Glutamatergic neuron (in vitro differentiated cells): ENCODE data around the gene REPS2. TPM values are rescaled to one million over a fixed set of nuclear protein-coding genes. Genes with fewer than 3 reads are reported as not detected.

Experiments used
- DNase-seq: peaks from one replicate; pipeline ENCODE4 v3.0.0; 2022
- H3K27ac Mint-ChIP-seq: one replicate; pipeline ENCODE4 v1.8.0; 2020; ENCODE audit warnings: mild to moderate bottlenecking, mixed read lengths, inconsistent platforms; ENCODE audit not compliant: unreplicated experiment
- H3K27me3 Mint-ChIP-seq: one replicate; pipeline ENCODE4 v1.8.0; 2020; ENCODE audit warnings: mild to moderate bottlenecking, moderate library complexity, mixed read lengths, inconsistent platforms; ENCODE audit not compliant: unreplicated experiment
- H3K36me3 Mint-ChIP-seq: one replicate; pipeline ENCODE4 v1.8.0; 2020; ENCODE audit warnings: mild to moderate bottlenecking, mixed read lengths, inconsistent platforms; ENCODE audit not compliant: unreplicated experiment
- H3K4me1 Mint-ChIP-seq: one replicate; pipeline ENCODE4 v1.8.0; 2020; ENCODE audit warnings: mild to moderate bottlenecking, low read depth, mixed read lengths, inconsistent platforms; ENCODE audit not compliant: unreplicated experiment
- H3K4me3 Mint-ChIP-seq: one replicate; pipeline ENCODE4 v1.8.0; 2020; ENCODE audit warnings: mild to moderate bottlenecking, mixed read lengths, inconsistent platforms; ENCODE audit not compliant: unreplicated experiment
- H3K9me3 Mint-ChIP-seq: one replicate; pipeline ENCODE4 v1.8.0; 2020; ENCODE audit warnings: mild to moderate bottlenecking, moderate library complexity, mixed read lengths, inconsistent platforms; ENCODE audit not compliant: unreplicated experiment
- long read RNA-seq: library from polyadenylated mRNA; unstranded; transcript quantifications from one replicate; pipeline ENCODE4 v2.0.0, GENCODE V29; 2020; ENCODE audit not compliant: unreplicated experiment
- total RNA-seq: library from RNA; stranded (reverse); fragmentation: NEBNext Ultra II Directional; extraction: Animal tissue kit (Norgen Biotek cat#: 25700); gene quantifications from one replicate; pipeline ENCODE4 v1.2.1, GENCODE V29; 2021; ENCODE audit not compliant: unreplicated experiment
- TF ChIP-seq, protein P1 (sequence below): fragments of 200-600 bp; sonication (generic); IDR thresholded peaks from one replicate; pipeline ENCODE4 v1.5.0; 2021; ENCODE audit not compliant: partially characterized antibody, unreplicated experiment

The REPS2 gene
- total RNA-seq, result 3.1 TPM
- long read RNA-seq, result 0 reads

- H3K4me3 Mint-ChIP-seq, result peak within 1 kb of the TSS; percentile 92
- TF ChIP-seq, protein P1, sequence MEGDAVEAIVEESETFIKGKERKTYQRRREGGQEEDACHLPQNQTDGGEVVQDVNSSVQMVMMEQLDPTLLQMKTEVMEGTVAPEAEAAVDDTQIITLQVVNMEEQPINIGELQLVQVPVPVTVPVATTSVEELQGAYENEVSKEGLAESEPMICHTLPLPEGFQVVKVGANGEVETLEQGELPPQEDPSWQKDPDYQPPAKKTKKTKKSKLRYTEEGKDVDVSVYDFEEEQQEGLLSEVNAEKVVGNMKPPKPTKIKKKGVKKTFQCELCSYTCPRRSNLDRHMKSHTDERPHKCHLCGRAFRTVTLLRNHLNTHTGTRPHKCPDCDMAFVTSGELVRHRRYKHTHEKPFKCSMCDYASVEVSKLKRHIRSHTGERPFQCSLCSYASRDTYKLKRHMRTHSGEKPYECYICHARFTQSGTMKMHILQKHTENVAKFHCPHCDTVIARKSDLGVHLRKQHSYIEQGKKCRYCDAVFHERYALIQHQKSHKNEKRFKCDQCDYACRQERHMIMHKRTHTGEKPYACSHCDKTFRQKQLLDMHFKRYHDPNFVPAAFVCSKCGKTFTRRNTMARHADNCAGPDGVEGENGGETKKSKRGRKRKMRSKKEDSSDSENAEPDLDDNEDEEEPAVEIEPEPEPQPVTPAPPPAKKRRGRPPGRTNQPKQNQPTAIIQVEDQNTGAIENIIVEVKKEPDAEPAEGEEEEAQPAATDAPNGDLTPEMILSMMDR, result no peak
- peak; percentile 79 for DNase-seq
- no peaks in the 10 kb centered on the region for H3K4me1 Mint-ChIP-seq
- H3K36me3 Mint-ChIP-seq, result no peaks in the 10 kb centered on the region
- H3K27me3 Mint-ChIP-seq, result no peaks in the 10 kb centered on the region
- peak within 1 kb of the TSS; percentile 85 for H3K27ac Mint-ChIP-seq
- H3K9me3 Mint-ChIP-seq, result peaks cover 3% of the 10 kb centered on the region
Measured at GRCh38 chrX:16946361-16946964, at the start of gene REPS2. Gene REPS2 (plus strand): TSS chrX:16946658. CDS start chrX:16946862, 204 bp downstream.

- H3K9me3 Mint-ChIP-seq, result peaks cover 2% of the 10 kb centered on the region
- DNase-seq, result no peak
- H3K36me3 Mint-ChIP-seq, result no peaks in the 10 kb centered on the region
- TF ChIP-seq, protein P1, result no peak
- H3K27me3 Mint-ChIP-seq, result peaks cover 5% of the 10 kb centered on the region
- peaks cover 2% of the 10 kb centered on the region for H3K4me1 Mint-ChIP-seq
- H3K4me3 Mint-ChIP-seq, result no peak overlapping the region
- no peak overlapping the region for H3K27ac Mint-ChIP-seq
Measured at GRCh38 chrX:16897445-16897844, 49.0 kb upstream of the REPS2 start.

- DNase-seq, result no peak
- peaks cover 2% of the 10 kb centered on the region for H3K27me3 Mint-ChIP-seq
Measured at GRCh38 chrX:16903274-16904022, 43.0 kb upstream of the REPS2 start.

DNA sequence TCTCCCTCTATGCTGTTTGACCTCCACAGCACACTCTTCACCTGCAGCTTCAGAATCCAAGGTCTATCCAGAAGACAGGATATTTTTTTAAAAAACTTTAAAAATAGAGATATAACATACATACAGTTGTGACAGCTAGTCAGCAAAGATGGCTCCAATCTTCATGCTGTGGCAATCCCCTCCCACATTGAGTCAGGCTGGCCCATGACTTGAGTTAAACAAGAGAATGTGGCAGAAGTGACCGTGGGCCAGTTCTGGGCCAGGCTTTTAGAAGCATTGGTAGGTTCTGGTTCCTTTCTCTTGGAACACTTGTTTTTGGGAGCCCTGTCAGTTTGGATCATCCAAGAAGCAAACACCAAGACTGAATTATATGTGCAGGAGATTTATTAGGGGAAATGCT lies 36.1 kb upstream of the REPS2 start:
- Mint-ChIP-seq H3K27ac (peak overlapping the region; percentile 82), H3K4me1 (no peaks in the 10 kb centered on the region), H3K4me3 (no peak overlapping the region), H3K9me3 (no peaks in the 10 kb centered on the region), H3K27me3 (no peaks in the 10 kb centered on the region), H3K36me3 (no peaks in the 10 kb centered on the region)
- TF ChIP-seq, protein P1, result no peak
- DNase-seq, result no peak

More at GRCh38 chrX:16903274-16904022, 43.0 kb upstream of the REPS2 start:
- Mint-ChIP-seq H3K4me1 (no peaks in the 10 kb centered on the region), H3K27ac (no peak overlapping the region), H3K36me3 (no peaks in the 10 kb centered on the region), H3K9me3 (no peaks in the 10 kb centered on the region), H3K4me3 (no peak overlapping the region)
- TF ChIP-seq, protein P1, result no peak

GRCh38 chrX:16914058-16914457 lies 32.4 kb upstream of the REPS2 start:
- H3K4me3 Mint-ChIP-seq, result no peak overlapping the region
- no peaks in the 10 kb centered on the region for H3K9me3 Mint-ChIP-seq
- no peak for DNase-seq
- TF ChIP-seq, protein P1, result no peak
- no peaks in the 10 kb centered on the region for H3K27me3 Mint-ChIP-seq
- no peak overlapping the region for H3K27ac Mint-ChIP-seq
- no peaks in the 10 kb centered on the region for H3K4me1 Mint-ChIP-seq
- H3K36me3 Mint-ChIP-seq, result no peaks in the 10 kb centered on the region
